Erythroblast (primary cell): ENCODE results near the gene ZNF878.
A peak's percentile ranks its signal among the peaks of the same experiment; 100 is the strongest.

Source experiments
- DNase-seq, 2 experiments: peaks; one replicate each; lab custom pipeline; 2025; lab: John Stamatoyannopoulos, UW
- GATA1 ChIP-seq: IDR thresholded peaks from 2 replicates; pipeline ENCODE4 v1.6.1; 2011; ENCODE audit warnings: low read depth, mild to moderate bottlenecking, control low read depth, low read length, moderate library complexity
- POLR2A ChIP-seq: IDR thresholded peaks from 2 replicates; pipeline ENCODE4 v1.6.1; 2011; ENCODE audit warnings: mild to moderate bottlenecking, low read length

Gene ZNF878

GRCh38 chr19:12064590-12065538 lies 12.1 kb upstream of the ZNF878 start, which contains the start of gene ZNF844:
TSS of gene ZNF844 (plus strand) at chr19:12064731. CDS start at chr19:12064874, 143 bp downstream.
- TF ChIP-seq POLR2A (peak; percentile 89), GATA1 (no peak)
- DNase-seq = peak; percentile 89 to 91

- TF ChIP-seq POLR2A (no peak), GATA1 (no peak)
- DNase-seq = no peak
Observed at GRCh38 chr19:12055784-12056183, 3.0 kb upstream of the ZNF878 start.

- TF ChIP-seq GATA1 (no peak), POLR2A (no peak)
- DNase-seq = no peak
Observed at GRCh38 chr19:12052091-12052496, 667 bp downstream of the ZNF878 start.

GRCh38 chr19:12047868-12048267 lies 4.9 kb downstream of the ZNF878 start:
- no peak for DNase-seq

GRCh38 chr19:12043752-12044422 lies 8.9 kb downstream of the ZNF878 start:
- TF ChIP-seq POLR2A = no peak
- TF ChIP-seq GATA1 = no peak
- peak; percentile 11 to 20 for DNase-seq

More at GRCh38 chr19:12047868-12048267, 4.9 kb downstream of the ZNF878 start:
- TF ChIP-seq POLR2A (no peak), GATA1 (no peak)

- no peak for DNase-seq
- no peak for TF ChIP-seq POLR2A
- no peak for TF ChIP-seq GATA1
Observed at GRCh38 chr19:12042893-12043292, 9.9 kb downstream of the ZNF878 start.

- peak; percentile 83 for TF ChIP-seq POLR2A
- no peak for TF ChIP-seq GATA1
- peak; percentile 92 for DNase-seq
Observed at GRCh38 chr19:12035220-12036172, 17.3 kb downstream of the ZNF878 start, which contains the start of gene ZNF433. TSS of gene ZNF433 (minus strand) at chr19:12035679. CDS start at chr19:12035539, 140 bp downstream.

- DNase-seq = peak; percentile 22 to 42
- TF ChIP-seq GATA1 = no peak
- TF ChIP-seq POLR2A = no peak
Observed at GRCh38 chr19:12034620-12035019, 18.1 kb downstream of the ZNF878 start.

GRCh38 chr19:12034198-12034597 lies 18.6 kb downstream of the ZNF878 start:
- TF ChIP-seq GATA1 (no peak), POLR2A (no peak)

GRCh38 chr19:12015753-12016116 lies 37.0 kb downstream of the ZNF878 start:
- TF ChIP-seq GATA1 (no peak), POLR2A (no peak)
- peak; percentile 24 to 32 for DNase-seq

More at GRCh38 chr19:12034198-12034597, 18.6 kb downstream of the ZNF878 start:
- DNase-seq = no peak

- TF ChIP-seq GATA1 (no peak), POLR2A (no peak)
- DNase-seq = peak; percentile 24 to 25
Observed at GRCh38 chr19:12015015-12015752, 37.6 kb downstream of the ZNF878 start.
